Transverse colon (tissue), 4 donors: ENCODE measurements around the gene EEPD1.

Experiments used
- CTCF ChIP-seq, 5 experiments: fragments of 200-600 bp in 3 of 5; fragments of 450-650 bp in 2 of 5; sonication (generic) in 3 of 5; IDR thresholded peaks; 1 replicate in 2 of 5; 2 replicates in 3 of 5; pipeline ENCODE4 v1.5.1; 2016 to 2017; ENCODE audit warnings: antibody characterized with exemption in 5 of 5, inconsistent platforms in 3 of 5, mild to moderate bottlenecking in 2 of 5, moderate library complexity in 1 of 5
- EP300 ChIP-seq: sonication (generic); formaldehyde crosslinking; IDR thresholded peaks from one replicate; pipeline ENCODE4 v1.6.1; 2017; ENCODE audit warnings: antibody characterized with exemption, low read depth
- POLR2AphosphoS5 ChIP-seq, 3 donors: sonication (generic); formaldehyde crosslinking; IDR thresholded peaks; one replicate each; pipeline ENCODE4 v1.6.1; 2016; ENCODE audit warnings: antibody characterized with exemption in 3 of 3

GRCh38 chr7:36286688-36287087 lies 133.6 kb downstream of the EEPD1 start:
- no peak for TF ChIP-seq CTCF (IDR thresholded peaks at IDR 0.05)
- TF ChIP-seq EP300, result no peak
- TF ChIP-seq POLR2AphosphoS5 (IDR thresholded peaks at IDR 0.05), result no peak
